Gastroesophageal sphincter (tissue), 4 donors: ENCODE results near the gene RAB23. TPM values are rescaled to one million over a fixed set of nuclear protein-coding genes. Genes with fewer than 3 reads are reported as not detected.

Source experiments
- ATAC-seq: fragments of 150-250 bp; one replicate; pipeline ENCODE4 v1.9.1; 2016; ENCODE audit warnings: mild to moderate bottlenecking, moderate library complexity
- H3K27ac ChIP-seq, 4 donors: fragments of 200-600 bp; sonication (generic) in 3 of 4; 1 replicate in 3 of 4; 2 replicates in 1 of 4; pipeline ENCODE4 v1.5.1; 2016 to 2019
- H3K27me3 ChIP-seq: fragments of 200-600 bp; sonication (generic); one replicate; pipeline ENCODE4 v1.5.1; 2019
- H3K36me3 ChIP-seq, 2 donors: fragments of 200-600 bp; sonication (generic); one replicate each; pipeline ENCODE4 v1.5.1; 2019; ENCODE audit warnings: control low read depth in 1 of 2
- H3K4me1 ChIP-seq, 3 donors: fragments of 200-600 bp; sonication (generic); 1 replicate in 2 of 3; 2 replicates in 1 of 3; pipeline ENCODE4 v1.5.1; 2016 to 2019; ENCODE audit warnings: control low read depth in 2 of 3
- H3K4me3 ChIP-seq, 2 donors: fragments of 200-600 bp; sonication (generic); one replicate each; pipeline ENCODE4 v1.5.1; 2019; ENCODE audit warnings: mild to moderate bottlenecking in 1 of 2, moderate library complexity in 1 of 2
- H3K9me3 ChIP-seq, 3 donors: fragments of 200-600 bp; sonication (generic); one replicate each; pipeline ENCODE4 v1.5.1; 2017 to 2019; ENCODE audit warnings: control low read depth in 2 of 3
- EP300 ChIP-seq: sonication (generic); formaldehyde crosslinking; IDR thresholded peaks from one replicate; pipeline ENCODE4 v1.6.1; 2017; ENCODE audit warnings: antibody characterized with exemption, mild to moderate bottlenecking
- POLR2A ChIP-seq, 2 donors: fragments of 450-650 bp; IDR thresholded peaks; one replicate each; pipeline ENCODE4 v1.6.1; 2017; ENCODE audit warnings: antibody characterized with exemption in 2 of 2, mild to moderate bottlenecking in 2 of 2, moderate library complexity in 1 of 2
- POLR2AphosphoS5 ChIP-seq: sonication (generic); formaldehyde crosslinking; IDR thresholded peaks from one replicate; pipeline ENCODE4 v1.6.1; 2017; ENCODE audit warnings: antibody characterized with exemption
- WGBS, 2 donors: methylation state at CpG; one replicate each; pipeline ENCODE4 v1.1.5; 2018; ENCODE audit warnings: low coverage in 1 of 2; 5-methylcytosine and 5-hydroxymethylcytosine counted together
- total RNA-seq, 4 donors: library from RNA; depleted of rRNA; stranded (reverse); fragments of >200 nt; gene quantifications; one replicate each; pipeline ENCODE4 v1.1.0, GENCODE V29; 2016
- TF ChIP-seq, protein P1 (sequence below), 4 experiments: fragments of 200-600 bp in 2 of 4; fragments of 450-650 bp in 2 of 4; sonication (generic) in 1 of 4; IDR thresholded peaks; one replicate each; pipeline ENCODE4 v1.5.1; 2017 to 2019; ENCODE audit warnings: antibody characterized with exemption in 4 of 4, mild to moderate bottlenecking in 2 of 4, moderate library complexity in 2 of 4

RAB23 gene
- total RNA-seq: 100 to 1,000 TPM in 1 of 4 donors, 10 to 100 TPM in 3; 45.5 to 107 (median 78.1) TPM

DNA sequence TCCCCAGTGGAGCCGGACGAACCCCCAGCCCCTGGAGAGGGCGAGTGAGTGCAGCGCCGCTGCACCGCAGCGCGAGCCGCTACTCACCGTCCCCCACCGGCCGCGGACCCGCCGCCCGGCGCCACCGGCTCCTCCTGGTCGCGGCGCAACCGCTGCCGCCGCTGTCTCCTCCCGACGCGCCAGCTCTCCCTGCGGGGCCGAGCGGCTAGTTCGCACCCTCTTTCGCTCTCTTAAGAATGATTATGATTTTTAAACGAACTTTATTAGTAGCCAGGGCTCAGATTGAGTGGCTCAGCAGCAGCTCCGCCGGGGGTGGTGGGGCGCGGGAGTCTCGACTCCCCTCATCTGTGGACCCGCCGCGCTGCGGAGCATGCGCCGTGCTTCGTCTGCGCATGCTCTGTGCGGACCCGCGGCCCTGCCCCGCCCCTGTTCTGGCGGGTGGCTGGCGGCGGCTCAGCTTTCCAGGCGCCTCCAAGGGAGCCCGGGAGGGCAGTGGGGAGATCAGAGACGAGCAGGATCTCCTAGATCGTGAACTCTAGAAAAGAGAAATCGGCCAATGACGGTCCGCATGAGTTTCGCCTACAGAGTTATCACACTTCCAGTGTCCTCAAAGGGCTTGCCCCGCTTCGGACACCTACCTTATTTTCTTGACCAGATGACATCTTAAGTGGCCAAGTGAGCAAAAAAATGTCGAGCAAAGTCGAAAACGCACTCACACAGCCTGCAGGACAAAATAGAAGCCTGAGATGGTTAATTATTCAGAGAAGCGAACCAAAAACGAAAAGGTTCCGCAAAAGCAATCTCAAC is at the start of gene RAB23:
Gene RAB23, minus strand, starts transcription at position 372 of the 807 bp plus-strand sequence. CDS start 11,927 bp downstream, outside the sequence.
- WGBS, 2 donors: 0% methylated on average over 6 to 13 of the region's 69 CpGs
- Histone ChIP-seq H3K4me1 (peaks cover 0 to 44% (median 0%) of the 10 kb centered on the region in 3 donors), H3K4me3 (peak within 1 kb of the TSS; percentile 90 to 94), H3K9me3 (no peaks in the 10 kb centered on the region), H3K27ac (peak within 1 kb of the TSS; percentile 84 to 98 (median 94)), H3K36me3 (no peaks in the 10 kb centered on the region), H3K27me3 (no peaks in the 10 kb centered on the region)
- peak; percentile 85 to 89 for TF ChIP-seq POLR2A (IDR thresholded peaks at IDR 0.05)
- TF ChIP-seq, protein P1, sequence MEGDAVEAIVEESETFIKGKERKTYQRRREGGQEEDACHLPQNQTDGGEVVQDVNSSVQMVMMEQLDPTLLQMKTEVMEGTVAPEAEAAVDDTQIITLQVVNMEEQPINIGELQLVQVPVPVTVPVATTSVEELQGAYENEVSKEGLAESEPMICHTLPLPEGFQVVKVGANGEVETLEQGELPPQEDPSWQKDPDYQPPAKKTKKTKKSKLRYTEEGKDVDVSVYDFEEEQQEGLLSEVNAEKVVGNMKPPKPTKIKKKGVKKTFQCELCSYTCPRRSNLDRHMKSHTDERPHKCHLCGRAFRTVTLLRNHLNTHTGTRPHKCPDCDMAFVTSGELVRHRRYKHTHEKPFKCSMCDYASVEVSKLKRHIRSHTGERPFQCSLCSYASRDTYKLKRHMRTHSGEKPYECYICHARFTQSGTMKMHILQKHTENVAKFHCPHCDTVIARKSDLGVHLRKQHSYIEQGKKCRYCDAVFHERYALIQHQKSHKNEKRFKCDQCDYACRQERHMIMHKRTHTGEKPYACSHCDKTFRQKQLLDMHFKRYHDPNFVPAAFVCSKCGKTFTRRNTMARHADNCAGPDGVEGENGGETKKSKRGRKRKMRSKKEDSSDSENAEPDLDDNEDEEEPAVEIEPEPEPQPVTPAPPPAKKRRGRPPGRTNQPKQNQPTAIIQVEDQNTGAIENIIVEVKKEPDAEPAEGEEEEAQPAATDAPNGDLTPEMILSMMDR (IDR thresholded peaks at IDR 0.05): no peak
- TF ChIP-seq POLR2AphosphoS5: peak; percentile 89
- TF ChIP-seq EP300: no peak
- peak; percentile 96 for ATAC-seq

DNA sequence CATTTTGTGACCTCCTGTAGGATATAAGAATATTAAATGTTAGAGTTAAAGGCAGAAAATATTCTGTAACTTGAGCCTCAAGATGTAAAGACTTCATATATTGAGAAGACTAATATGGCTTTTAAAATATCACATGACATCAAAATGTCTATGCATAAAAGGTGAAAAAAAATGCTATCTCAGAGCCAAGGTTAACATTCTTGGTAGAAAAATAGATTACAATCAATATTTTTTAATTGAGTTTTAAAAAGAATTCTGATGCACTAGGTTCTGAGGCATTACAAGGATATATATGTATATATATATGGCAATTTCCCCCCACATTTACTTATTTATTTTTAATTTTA is 46.2 kb upstream of the RAB23 start:
- no peak for ATAC-seq
- Histone ChIP-seq H3K4me3 (no peak overlapping the region), H3K36me3 (no peaks in the 10 kb centered on the region), H3K27ac (peak overlapping the region in 3 of 4 donors; percentile 54 to 90 (median 62)), H3K4me1 (peaks cover 12 to 47% (median 14%) of the 10 kb centered on the region in 3 donors), H3K9me3 (no peaks in the 10 kb centered on the region), H3K27me3 (no peaks in the 10 kb centered on the region)
- TF ChIP-seq EP300: no peak
- TF ChIP-seq POLR2AphosphoS5: no peak

DNA sequence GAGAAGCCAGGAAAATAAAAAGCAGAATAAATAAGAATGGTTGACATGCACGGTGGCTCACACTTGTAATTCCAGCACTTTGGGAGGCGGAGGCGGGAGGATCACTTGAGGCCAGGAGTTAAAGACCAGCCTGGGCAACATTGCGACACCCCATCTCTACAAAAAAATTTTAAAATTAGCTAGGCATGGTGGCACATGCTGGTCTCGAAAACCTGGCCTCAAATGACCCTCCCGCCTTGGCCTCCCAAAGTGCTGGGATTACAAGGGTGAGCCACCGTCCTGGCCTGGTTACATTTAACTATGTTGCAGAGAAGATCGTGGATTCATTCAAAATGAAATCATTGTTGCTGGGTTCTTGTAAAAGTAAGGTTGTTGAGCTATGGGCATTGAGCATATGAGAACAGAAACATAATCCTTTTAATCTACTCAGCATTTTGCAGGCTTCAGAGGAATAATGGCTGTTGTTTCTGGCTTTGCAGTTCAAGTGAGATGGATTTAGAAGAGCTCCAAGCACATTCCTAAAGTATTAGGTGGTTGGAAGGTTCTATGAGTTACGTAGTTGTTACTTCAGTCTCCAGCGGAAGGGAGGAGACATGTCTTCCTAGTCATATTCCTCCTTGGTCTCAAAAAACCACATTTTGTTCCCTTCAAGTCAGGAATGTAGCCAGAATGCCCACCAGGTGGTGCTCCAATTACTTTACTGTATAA is 45.6 kb upstream of the RAB23 start:
- Histone ChIP-seq H3K36me3 (no peaks in the 10 kb centered on the region), H3K27me3 (no peaks in the 10 kb centered on the region), H3K4me1 (peaks cover 16 to 52% (median 17%) of the 10 kb centered on the region in 3 donors), H3K27ac (peak overlapping the region in 3 of 4 donors; percentile 54 to 90 (median 62)), H3K4me3 (no peak overlapping the region), H3K9me3 (no peaks in the 10 kb centered on the region)
- ATAC-seq: peak; percentile 89
- 63 to 77% methylated on average over 8 to 10 of the region's 10 CpGs for WGBS, 2 donors
- TF ChIP-seq EP300 (no peak), POLR2AphosphoS5 (peak; percentile 47), POLR2A (IDR thresholded peaks at IDR 0.05) (no peak)
- TF ChIP-seq, protein P1 (IDR thresholded peaks at IDR 0.05): peak; percentile 15 to 61 (median 55)

DNA sequence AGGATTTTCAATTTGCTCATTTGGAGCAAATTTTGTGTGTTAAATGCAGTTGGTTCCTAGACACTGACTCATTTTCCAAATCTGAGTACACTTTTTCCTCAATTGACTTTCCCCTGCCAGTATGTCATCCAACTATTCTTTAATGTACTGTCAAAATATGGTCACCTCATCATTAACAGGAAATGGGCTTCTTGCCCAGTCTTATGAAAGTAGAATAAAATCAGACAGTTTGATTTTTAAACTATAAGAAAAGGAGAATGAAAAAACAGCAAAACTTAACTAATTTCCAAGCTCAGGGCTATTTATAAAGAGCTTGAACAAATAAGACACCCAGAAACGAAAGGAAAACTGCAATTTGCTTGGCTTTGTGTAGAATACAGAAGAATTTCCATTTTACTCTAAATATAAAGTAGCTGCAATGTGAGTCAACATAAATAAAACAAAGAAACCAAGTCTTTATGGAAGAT is 43.7 kb upstream of the RAB23 start:
- Histone ChIP-seq H3K27ac (peak overlapping the region; percentile 14 to 90 (median 44)), H3K27me3 (no peaks in the 10 kb centered on the region), H3K36me3 (no peaks in the 10 kb centered on the region), H3K9me3 (no peaks in the 10 kb centered on the region), H3K4me1 (peaks cover 16 to 70% (median 26%) of the 10 kb centered on the region in 3 donors), H3K4me3 (no peak overlapping the region)
- TF ChIP-seq POLR2A (IDR thresholded peaks at IDR 0.05): no peak
- no peak for TF ChIP-seq EP300
- TF ChIP-seq POLR2AphosphoS5: peak; percentile 12
- TF ChIP-seq, protein P1 (IDR thresholded peaks at IDR 0.05): no peak
- no peak for ATAC-seq
- WGBS, 2 donors: 8 to 11% methylated on average over 1 of the region's 1 CpG

DNA sequence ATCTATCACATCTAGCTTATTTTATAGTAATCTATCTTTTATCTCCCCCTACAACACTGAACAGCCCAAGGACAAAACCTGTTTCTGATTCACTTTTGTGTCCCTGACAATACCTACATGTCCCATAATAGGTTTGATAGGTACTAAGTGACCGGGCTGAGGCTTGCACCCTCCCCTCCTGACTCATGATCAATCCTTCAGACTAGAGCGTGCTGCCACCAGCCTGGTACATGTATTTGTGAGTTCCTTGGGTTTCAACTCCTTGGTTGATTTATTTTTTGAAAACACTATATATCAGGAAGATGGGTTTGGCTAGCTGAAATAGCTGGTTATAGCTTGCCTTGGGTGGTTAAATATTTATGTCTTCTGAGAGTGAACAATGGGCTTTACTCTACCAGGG is 41.6 kb upstream of the RAB23 start:
- Histone ChIP-seq H3K4me3 (no peak overlapping the region), H3K27ac (peak overlapping the region; percentile 67 to 90 (median 78)), H3K27me3 (no peaks in the 10 kb centered on the region), H3K4me1 (peaks cover 17 to 78% (median 26%) of the 10 kb centered on the region in 3 donors), H3K9me3 (no peaks in the 10 kb centered on the region), H3K36me3 (no peaks in the 10 kb centered on the region)
- 83% methylated on average over 2 of the region's 2 CpGs; no CpG with 5 or more reads in 1 of the 2 donors for WGBS, 2 donors
- ATAC-seq: no peak
- TF ChIP-seq POLR2AphosphoS5 (no peak), EP300 (no peak), POLR2A (IDR thresholded peaks at IDR 0.05) (no peak)
- TF ChIP-seq, protein P1 (IDR thresholded peaks at IDR 0.05): no peak
